GM23248 (cell line): ENCODE data around the gene PSMD2.

Source experiments
- EZH2 ChIP-seq: fragments of 200-600 bp; sonication (generic); IDR thresholded peaks from 2 replicates; pipeline ENCODE4 v1.6.1; 2018; ENCODE audit warnings: antibody characterized with exemption, mild to moderate bottlenecking; ENCODE audit not compliant: insufficient read depth, poor library complexity, severe bottlenecking
- EZH2phosphoT487 ChIP-seq: fragments of 200-600 bp; sonication (generic); IDR thresholded peaks from 2 replicates; pipeline ENCODE4 v1.6.1; 2018; ENCODE audit warnings: antibody characterized with exemption, moderate library complexity, mild to moderate bottlenecking, low read depth; ENCODE audit not compliant: insufficient read depth

- TF ChIP-seq EZH2 (no peak), EZH2phosphoT487 (no peak)
Measured at GRCh38 chr3:184299488-184300377, 692 bp downstream of the PSMD2 start.
